Left forelimb (tissue), 1 donor: ENCODE measurements around the gene SPRING1.

ENCODE experiments used
- DNase-seq: peaks from one replicate; pipeline ENCODE4 v3.0.0-alpha.2; 2018; ENCODE audit warnings: low spot score

Gene SPRING1

DNA sequence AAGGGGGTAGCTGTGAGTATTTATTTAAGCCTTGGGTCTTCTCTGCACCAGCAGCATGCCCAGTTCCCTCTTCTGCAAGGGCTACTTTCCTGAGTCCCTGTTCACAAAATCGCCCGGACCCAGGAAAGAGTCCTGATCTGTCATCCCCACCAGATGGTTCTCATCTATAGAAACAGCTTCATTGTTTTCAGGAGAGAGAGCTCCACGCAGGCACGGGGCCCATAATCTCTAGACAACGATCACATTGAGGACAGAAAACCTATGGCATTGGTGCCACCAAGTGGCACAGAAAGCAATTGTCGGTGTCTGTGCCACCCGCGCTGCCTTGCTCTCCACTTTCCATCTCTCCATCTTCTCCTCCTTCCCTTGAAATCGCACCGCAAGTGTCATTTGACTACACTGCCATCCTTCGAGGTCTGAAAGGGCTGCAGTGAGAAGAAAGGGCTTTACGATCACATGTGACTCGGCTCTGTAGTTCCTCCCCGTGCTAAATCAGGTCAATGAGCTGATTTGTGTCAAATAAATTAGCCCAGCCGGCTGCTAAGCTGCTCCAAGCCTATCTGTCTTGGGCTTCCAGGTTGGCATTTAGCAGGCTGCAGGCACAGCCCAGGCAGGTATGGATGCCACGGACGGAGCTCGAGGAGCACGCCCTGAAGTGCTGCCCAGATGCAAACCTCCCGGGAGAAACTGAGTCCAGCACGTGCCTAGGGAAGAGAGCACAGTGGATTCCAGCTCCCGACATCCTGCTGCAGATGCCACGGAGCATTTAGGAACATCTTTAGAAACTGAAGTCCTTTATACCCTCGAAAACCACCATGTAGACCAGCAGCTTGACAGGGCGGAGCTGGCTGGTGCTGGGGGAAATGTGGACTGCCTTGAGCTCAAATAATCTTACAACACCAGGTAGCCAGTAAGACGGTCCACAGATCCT, 28.8 kb downstream of the SPRING1 start:
- DNase-seq = peak; percentile 74

DNA sequence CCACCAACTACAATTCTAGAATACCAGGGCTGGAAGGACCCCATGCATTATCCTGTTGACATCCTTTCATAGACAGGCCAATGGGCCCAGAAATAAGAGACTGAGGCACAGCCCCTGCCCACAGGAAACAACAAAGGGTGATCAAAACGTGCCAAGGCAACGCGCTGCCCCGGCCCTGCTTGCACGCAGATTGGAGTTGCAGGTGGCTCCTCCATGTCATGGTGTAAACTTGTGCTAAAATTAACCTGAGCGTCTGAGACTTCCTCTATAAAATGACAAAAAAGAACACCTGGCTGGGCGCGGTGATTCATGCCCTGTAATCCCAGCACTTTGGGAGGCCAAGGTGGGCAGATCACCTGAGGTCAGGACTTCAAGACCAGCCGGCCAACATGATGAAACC, 30.1 kb downstream of the SPRING1 start:
- DNase-seq = no peak

DNA sequence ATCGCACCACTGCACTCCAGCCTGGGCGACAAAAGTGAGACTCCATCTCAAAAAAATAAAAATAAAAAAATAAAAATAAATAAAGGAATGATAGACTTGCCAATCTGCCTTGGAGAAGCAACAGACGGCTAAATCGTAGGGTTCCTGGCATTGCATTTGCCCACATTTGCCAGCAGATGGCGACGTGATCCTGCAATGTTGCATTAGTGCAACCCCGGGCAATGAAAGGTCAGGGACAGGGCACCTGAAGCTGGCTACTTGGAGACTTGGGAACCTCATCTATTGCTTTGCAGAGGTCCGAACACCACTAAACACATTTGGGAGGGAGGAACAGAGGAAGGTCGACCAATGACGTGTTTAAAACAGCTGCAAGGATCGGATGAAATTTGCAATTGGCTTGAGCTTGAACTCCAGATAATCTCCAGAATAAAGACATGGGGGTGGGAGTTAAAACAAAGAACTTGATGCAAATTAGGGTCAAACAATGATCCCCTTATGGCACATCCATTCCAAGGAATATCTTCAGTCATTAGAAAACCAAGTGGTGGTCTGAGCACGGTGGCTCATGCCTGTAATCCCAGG, 34.6 kb downstream of the SPRING1 start:
- DNase-seq = no peak

DNA sequence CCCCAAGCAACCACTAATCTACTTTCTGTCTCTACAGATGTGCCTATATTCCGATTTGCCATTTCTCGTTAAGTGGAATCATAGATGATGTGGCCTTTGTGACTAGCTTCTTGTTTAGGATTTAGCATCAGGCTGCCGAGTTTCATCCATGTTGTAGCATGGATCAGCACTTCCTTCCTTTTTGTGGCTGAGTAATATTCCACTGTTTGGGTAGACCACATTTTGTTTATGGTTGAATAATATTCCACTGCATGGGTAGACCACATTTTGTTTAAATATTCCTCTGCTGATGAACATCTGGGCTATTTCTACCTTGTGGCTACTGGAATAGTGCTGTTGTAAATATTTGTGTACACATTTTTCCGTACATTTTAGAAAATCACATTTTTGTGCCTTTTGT, 36.4 kb downstream of the SPRING1 start:
- no peak for DNase-seq

DNA sequence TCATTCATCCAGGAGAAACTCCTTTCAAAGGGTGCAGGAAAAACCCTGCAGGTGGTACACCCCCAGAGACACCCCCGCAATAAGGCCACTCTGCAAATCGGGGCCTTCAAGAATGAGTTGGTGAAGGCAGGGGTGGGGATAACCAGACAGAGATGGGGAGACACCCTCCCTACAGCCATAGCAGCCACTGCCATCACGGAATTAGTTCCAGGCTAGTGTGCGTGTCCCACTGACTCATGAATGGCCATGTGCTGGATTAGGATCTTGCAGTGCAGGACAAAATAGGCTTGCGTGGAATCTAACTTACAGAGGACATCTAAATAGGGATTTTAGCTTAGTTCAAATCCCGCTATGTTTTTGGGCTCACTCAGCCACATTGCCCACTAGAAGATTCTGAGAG, 37.8 kb downstream of the SPRING1 start:
- DNase-seq = no peak

DNA sequence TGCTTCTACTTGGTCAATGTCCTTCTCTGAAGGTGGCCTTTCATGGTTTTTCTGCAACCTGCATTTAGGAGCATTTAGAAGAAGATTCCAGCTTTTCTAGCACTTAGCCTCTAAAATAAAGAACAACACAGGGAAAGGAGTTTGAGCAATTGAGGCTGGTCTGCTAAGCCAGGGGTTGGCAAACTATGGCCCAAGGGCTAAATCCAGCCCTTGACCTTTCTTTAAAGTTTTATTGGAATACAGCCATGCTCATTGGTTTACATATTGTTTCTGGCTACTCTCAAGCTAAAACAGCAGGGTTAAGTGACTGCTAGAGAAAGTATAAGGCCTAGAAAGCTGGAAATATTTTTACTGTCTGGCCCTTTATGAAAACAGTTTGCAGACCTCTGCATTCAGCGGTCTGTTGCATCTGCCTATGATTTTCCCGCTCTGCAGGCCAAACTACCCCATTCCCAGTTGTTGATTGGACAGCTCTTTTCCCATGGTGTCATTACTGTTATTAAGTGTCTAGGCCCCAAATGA, 39.3 kb downstream of the SPRING1 start:
- no peak for DNase-seq

DNA sequence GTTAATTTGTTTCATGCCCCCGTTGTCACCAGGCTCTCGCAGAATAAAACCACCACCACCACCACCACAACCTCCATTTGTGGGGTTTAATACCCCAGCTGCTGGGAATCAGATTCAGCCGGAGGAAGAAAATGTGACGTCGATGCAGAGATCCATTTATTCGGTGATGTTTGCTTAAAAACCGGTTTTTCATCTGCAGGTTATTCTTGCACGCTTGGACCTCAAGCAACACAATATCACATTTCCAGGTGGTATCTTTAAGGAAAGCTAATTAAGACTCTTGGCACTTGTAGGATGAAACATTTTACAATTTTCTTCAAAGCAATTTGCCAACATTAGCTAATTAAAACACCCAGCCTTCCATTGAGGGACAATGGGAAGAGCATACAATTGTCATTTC, 39.8 kb downstream of the SPRING1 start:
- no peak for DNase-seq

DNA sequence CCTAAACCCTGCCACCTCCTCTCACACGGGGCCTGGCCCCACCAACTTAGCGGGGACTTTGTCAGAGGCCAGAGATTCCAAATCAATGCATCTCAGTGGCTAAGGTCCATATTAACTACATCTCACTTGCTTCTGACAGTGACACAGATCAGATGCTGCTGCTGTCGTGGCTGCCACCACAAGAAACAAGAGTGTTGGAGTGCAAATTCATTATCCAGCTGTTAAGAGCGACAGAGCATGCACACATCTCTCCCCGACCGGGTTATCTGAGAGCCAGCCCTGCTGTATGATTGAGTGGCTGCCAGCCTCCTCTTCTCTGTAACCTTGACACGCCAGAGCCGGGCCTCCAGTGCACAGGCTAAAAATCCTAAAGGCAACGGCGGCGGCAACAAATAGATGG, 40.2 kb downstream of the SPRING1 start:
- DNase-seq = no peak

DNA sequence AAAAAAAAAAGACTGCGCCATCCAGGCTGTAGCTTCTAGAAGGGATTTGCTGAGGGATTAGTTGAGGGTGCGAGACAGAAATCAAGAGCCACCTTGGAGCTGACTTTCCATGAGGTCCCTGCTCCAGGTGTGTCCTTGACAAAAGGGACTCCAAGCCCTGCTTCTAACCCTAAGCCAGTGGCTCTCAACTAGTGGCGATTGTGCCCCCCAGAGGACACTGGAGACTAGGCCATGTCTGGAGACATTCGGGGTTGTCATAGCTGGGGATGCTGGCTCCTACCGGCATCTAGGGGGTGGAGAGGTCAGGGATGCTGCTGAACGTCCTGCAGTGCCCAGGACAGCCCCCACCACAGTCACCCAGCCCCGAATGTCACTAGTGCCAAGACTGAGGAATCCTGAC, 40.6 kb downstream of the SPRING1 start:
- DNase-seq = no peak

DNA sequence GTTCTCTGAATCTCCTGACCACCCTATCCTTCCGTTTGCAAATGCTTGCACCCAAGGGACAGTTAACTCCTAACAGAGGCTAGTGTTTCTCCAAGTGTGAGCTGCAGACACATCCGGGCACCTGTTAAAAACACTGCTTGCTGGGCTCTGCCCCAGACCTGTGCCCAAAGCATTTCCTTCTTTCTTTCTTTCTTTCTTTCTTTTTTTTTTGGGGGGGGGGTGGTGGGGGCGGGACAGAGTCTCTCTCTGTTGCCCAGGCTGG, 42.5 kb downstream of the SPRING1 start:
- no peak for DNase-seq

DNA sequence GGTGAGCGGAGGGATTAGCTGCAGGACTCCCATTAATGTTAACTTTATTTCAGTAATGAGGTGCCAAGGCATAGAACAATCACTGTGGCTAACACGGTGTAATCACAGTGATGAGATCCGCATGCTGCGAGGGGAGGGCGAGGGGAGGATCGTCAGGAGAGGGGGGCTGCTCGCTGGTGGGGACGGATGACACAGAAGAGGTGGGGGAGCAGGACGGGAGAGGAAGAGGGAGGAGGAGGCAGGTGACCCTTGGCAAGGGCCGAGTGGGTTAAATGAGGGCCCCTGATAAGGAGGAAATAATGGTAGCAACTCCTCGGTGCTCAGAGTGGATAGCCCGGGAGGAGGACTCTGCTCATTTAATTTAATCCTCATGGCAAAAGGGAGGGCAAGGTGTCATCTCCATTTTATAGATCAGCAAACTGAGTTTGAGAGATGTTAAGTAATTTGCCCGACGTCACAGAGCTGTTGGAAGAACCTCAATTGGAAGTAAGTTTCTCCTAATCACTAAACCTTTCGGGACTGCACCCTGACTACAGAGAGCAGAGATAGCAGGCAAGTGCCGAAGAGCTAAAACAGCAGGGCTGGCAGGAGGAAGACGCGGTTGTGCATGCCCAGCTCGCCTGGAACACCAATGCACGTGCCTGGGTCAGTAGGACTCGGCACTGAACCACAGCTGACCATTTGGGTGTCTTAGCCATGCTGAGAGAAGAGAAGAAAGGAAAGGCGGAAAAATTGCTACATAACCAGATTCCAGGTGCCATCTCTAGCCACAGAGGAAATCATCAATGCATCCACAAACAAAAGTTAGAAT, 43.0 kb downstream of the SPRING1 start:
- DNase-seq = no peak

DNA sequence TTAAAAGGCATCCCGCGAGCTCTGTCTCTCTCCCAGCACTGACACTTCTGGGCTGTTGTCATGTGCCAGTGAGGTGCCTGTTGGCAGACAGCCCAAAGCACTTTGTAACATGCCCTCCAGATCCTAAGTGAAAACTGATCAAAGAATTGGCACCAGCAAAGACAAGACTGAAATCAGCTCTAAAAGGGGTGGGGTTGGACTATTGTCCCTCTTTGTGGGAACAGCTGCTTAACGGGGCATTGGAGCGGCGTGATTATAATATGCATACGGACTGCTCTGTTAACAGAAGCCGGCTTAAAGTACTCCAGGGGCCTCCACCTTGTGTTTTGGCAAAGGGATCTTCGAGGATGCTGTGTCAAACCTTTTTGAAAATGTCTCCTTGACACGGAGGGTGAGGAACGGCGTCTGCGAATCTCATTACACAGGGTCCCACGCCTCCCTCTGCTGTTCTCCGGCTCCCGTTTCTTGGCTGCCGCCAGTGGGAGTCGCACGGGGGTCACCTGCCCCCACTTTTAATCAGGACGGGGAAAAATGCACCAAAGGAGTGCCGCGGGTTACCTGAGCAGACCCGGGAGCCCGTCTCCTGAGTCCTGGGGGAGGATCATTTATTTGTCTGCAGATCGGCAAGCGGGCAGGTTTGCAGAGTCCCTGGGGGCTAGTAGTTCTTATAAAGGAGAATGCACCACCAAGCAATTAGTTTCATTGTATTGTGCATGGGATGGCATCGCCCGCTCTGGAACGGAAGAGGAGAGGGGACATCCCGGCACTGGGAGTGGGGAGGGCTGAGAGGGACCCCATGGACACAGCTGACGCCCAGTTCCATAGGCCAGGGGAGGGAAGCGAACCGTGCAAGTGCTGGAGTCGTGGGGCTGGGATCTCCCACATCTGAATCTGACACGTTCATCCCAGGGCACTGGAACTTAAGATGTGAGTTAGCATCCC, 44.3 kb downstream of the SPRING1 start:
- DNase-seq = no peak

DNA sequence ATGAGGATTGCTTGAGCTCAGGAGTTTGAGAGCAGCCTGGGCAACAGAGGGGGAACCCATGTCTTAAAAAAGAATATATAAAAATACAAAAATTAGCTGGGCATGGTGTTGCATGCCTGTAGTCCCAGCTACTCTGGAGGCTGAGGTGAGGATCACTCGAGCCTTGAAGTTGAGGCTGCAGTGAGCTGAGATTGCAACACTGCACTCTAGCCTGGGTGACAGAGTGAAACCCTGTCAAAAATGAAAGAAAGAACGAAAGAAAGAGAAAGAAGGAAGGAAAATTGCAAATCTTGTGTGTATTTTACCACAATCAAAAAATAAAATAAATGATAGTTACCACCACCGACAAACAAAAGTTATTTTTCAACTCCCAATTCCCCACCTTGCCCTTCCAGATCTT, 45.3 kb downstream of the SPRING1 start:
- DNase-seq = no peak

DNA sequence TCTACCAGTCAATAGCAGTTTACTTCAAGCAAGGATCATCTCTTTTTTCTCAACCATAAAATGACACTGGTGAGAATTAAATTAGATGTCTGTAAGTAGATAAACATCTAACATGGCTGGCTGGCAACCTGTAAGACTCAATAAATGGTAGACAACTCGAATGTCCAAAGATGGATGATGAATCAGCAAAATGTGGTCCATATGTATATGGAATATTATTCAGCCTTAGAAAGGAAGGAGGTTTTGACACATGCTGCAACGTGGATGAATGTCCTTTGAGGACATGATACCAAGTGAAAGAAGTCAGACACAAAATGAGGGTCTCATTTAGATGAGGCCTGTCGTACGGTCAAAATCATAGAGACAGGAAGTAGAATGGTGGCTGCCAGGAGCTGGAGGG, 46.2 kb downstream of the SPRING1 start:
- no peak for DNase-seq

DNA sequence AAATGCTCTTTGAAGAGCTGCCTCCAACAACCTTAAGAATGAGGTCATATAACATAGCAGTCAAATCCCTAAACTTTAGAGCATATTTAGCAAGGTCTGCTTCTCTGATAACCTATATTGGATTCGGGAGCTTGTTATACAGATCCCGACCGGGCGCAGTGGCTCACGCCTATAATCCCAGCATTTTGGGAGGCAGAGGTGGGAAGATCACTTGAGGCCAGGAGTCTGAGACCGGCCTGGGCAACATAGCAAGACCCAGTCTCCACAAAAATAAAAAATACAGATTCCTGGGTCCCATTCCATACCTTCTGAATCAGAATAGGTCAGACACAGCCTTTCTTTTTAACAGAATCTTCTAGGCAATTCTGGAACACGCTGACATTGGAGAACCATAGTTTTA, 46.7 kb downstream of the SPRING1 start:
- no peak for DNase-seq

DNA sequence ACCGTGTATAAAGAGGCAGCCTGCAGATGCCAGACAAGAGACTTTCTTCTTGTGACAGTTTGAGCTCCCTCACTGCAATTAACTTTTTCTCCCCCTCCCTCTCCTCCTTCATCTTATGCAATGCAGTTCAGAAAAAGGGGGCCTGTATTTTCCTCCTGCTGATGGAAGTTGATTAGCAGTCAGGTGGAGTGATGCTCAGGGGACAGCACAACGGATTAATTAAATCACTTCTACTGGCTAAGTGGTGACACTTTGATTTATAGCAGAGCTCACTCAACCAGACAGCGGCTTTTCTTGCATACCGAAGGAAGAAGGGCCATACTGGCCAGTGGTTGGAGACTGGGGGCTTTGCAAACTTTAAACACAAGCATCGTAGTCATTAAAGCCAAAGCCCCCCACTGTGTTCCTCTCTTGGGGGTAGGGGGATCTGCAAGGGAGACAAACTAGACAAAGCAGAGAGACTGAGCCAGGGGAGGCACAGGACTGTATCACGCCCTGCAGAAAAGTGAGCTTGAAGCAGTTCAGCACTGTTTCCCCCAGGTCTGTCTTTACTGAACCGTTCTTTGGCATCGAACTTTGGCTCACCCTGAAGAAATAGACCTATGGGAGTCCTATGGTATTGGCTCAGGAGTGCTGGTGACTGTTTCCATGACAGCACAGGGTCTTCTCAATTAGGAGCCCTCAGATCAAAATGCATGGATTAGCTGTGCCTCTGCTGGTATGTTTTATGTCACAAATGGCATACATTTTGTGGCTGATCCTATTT, 47.7 kb downstream of the SPRING1 start:
- DNase-seq = no peak

DNA sequence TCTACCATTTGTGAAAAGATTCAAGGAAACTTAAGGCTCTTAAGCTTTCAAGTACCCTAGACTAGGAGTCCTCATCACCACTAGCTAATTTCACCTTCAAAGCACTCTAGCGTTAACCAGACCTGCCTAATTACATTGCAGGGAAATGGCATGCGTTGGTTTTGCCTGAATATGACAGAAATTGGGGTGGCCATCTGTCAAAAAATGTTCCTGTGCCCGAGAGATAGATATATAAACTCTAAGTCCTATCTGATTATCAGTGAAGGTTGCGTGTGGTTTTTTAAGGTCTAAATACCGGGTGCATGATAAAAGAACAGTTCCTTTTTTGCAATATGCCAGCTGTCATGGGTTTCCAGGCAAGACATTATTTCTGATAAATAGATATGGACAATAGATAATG, 48.3 kb downstream of the SPRING1 start:
- DNase-seq = no peak
